Parathyroid adenoma (tissue), 2 donors: ENCODE results near the gene TMEM87A.
"Not testable (repeated sequence)": the region's sequence is repeated elsewhere in the genome, so short reads cannot be mapped to it uniquely, and the experiment has no call there.

Source experiments
- H2AFZ ChIP-seq: fragments of 300-600 bp; sonication (generic); one replicate; pipeline ENCODE4 v1.7.0; 2017; ENCODE audit warnings: antibody characterized with exemption, mild to moderate bottlenecking
- H3K27ac ChIP-seq: fragments of 300-600 bp; sonication (generic); one replicate; pipeline ENCODE4 v1.7.0; 2017
- H3K27me3 ChIP-seq: fragments of 300-600 bp; sonication (generic); one replicate; pipeline ENCODE4 v1.7.0; 2017; ENCODE audit warnings: low read length; ENCODE audit not compliant: control insufficient read depth, insufficient read depth
- H3K36me3 ChIP-seq: fragments of 300-600 bp; sonication (generic); one replicate; pipeline ENCODE4 v1.7.0; 2017; ENCODE audit warnings: low read length; ENCODE audit not compliant: control insufficient read depth, insufficient read depth
- H3K4me1 ChIP-seq: fragments of 300-600 bp; sonication (generic); one replicate; pipeline ENCODE4 v1.7.0; 2017; ENCODE audit warnings: control low read depth
- H3K4me2 ChIP-seq: fragments of 300-600 bp; sonication (generic); one replicate; pipeline ENCODE4 v1.7.0; 2017; ENCODE audit warnings: low read length
- H3K4me3 ChIP-seq: fragments of 300-600 bp; sonication (generic); one replicate; pipeline ENCODE4 v1.7.0; 2017; ENCODE audit warnings: low read depth, low read length
- H3K79me2 ChIP-seq: fragments of 300-600 bp; sonication (generic); one replicate; pipeline ENCODE4 v1.7.0; 2017; ENCODE audit warnings: control low read depth
- H3K9ac ChIP-seq: fragments of 300-600 bp; sonication (generic); one replicate; pipeline ENCODE4 v1.7.0; 2017; ENCODE audit warnings: mild to moderate bottlenecking
- H3K9me3 ChIP-seq: fragments of 300-600 bp; sonication (generic); one replicate; pipeline ENCODE4 v1.7.0; 2017; ENCODE audit warnings: low read length; ENCODE audit not compliant: control insufficient read depth
- TF ChIP-seq, protein P1 (sequence below): fragments of 300-600 bp; sonication (generic); IDR thresholded peaks from one replicate; pipeline ENCODE4 v1.7.0; 2017; ENCODE audit warnings: antibody characterized with exemption, mild to moderate bottlenecking
- donor health status: primary hyperparathyroidism.

TMEM87A gene

DNA sequence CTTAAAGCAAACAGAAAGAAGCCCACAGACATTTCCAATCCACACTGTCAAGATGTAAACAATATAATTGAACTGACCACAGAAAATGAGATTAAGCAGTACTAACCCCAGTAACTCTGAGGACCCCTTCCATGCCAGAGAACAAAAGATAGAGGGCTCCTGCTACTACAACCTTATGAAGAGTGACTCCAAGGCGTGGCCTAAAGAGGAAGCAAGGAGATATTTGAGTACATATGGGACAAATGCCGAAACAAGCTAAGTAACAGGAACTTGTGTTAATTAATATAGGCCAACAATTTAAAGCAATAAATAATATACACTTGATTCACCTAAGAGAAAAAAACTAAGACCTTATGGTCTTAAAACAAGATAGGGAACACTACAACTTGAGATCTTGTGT lies 40.1 kb downstream of the TMEM87A start:
- H3K27ac ChIP-seq, result no peak overlapping the region
- H3K36me3 ChIP-seq, result no peaks in the 10 kb centered on the region
- peaks cover 10% of the 10 kb centered on the region for H3K4me1 ChIP-seq
- no peak overlapping the region for H3K4me2 ChIP-seq
- H3K9ac ChIP-seq, result no peak overlapping the region
- TF ChIP-seq, protein P1, sequence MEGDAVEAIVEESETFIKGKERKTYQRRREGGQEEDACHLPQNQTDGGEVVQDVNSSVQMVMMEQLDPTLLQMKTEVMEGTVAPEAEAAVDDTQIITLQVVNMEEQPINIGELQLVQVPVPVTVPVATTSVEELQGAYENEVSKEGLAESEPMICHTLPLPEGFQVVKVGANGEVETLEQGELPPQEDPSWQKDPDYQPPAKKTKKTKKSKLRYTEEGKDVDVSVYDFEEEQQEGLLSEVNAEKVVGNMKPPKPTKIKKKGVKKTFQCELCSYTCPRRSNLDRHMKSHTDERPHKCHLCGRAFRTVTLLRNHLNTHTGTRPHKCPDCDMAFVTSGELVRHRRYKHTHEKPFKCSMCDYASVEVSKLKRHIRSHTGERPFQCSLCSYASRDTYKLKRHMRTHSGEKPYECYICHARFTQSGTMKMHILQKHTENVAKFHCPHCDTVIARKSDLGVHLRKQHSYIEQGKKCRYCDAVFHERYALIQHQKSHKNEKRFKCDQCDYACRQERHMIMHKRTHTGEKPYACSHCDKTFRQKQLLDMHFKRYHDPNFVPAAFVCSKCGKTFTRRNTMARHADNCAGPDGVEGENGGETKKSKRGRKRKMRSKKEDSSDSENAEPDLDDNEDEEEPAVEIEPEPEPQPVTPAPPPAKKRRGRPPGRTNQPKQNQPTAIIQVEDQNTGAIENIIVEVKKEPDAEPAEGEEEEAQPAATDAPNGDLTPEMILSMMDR, result no peak
- H3K79me2 ChIP-seq, result peaks cover 4% of the 10 kb centered on the region
- H3K4me3 ChIP-seq, result no peak overlapping the region
- H2AFZ ChIP-seq, result no peak overlapping the region
- H3K27me3 ChIP-seq, result no peaks in the 10 kb centered on the region
- H3K9me3 ChIP-seq, result no peaks in the 10 kb centered on the region

DNA sequence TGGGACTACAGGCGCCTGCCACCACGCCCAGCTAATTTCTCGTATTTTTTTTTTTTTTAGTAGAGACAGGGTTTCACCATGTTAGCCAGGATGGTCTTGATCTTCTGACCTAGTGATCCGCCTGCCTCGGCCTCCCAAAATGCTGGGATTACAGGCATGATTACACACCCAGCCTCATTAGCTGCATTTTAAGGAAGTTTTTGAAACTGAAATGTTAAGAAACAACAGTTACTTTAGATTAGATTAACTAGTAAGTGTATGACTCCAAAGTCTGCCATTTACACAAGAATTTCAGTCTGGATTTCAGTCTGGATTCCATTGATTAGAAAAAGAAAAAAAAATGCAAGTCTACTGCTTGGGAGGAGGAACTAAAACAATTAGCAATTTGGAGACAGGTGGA lies 40.6 kb downstream of the TMEM87A start:
- TF ChIP-seq, protein P1, result no peak
- Histone ChIP-seq H3K79me2 (peaks cover 4% of the 10 kb centered on the region), H2AFZ (no peak overlapping the region), H3K4me2 (no peak overlapping the region), H3K36me3 (no peaks in the 10 kb centered on the region), H3K27ac (no peak overlapping the region), H3K4me1 (peaks cover 10% of the 10 kb centered on the region), H3K27me3 (no peaks in the 10 kb centered on the region), H3K4me3 (no peak overlapping the region), H3K9ac (no peak overlapping the region), H3K9me3 (no peaks in the 10 kb centered on the region)

GRCh38 chr15:42231088-42231487 lies 42.1 kb downstream of the TMEM87A start:
- Histone ChIP-seq H3K9me3 (no peaks in the 10 kb centered on the region), H3K4me3 (no peak overlapping the region), H3K27ac (no peak overlapping the region), H3K4me2 (no peak overlapping the region), H3K4me1 (peaks cover 10% of the 10 kb centered on the region), H3K79me2 (peaks cover 4% of the 10 kb centered on the region), H3K27me3 (no peaks in the 10 kb centered on the region), H3K9ac (no peak overlapping the region), H3K36me3 (no peaks in the 10 kb centered on the region), H2AFZ (no peak overlapping the region)
- TF ChIP-seq, protein P1, result no peak

DNA sequence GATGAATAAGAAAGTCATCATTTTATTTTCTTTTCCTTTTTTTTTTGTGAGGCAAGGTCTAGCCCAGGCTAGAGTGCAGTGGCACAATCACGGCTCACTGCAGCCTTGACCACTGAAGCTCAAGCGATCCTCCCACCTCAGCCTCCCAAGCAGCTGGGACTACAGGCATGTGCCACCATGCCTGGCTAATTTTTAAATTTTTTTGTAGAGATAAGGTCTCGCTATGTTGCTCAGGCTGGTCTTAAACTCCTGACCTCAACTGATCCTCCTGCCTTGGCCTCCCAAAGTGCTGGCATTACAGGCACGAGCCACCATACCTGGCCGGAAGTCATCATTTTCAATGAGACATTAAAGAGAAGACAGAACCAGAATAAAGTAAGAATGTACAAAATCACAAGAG lies 44.3 kb downstream of the TMEM87A start:
- not testable (repeated sequence) for H3K4me3 ChIP-seq, H3K9ac ChIP-seq, H3K27ac ChIP-seq, H3K27me3 ChIP-seq, H3K79me2 ChIP-seq, H3K4me2 ChIP-seq, H2AFZ ChIP-seq, H3K36me3 ChIP-seq, H3K9me3 ChIP-seq, H3K4me1 ChIP-seq

- peaks cover 4% of the 10 kb centered on the region for H3K79me2 ChIP-seq
- no peak overlapping the region for H3K27ac ChIP-seq
- H3K9ac ChIP-seq, result no peak overlapping the region
- TF ChIP-seq, protein P1, result no peak
- H3K4me1 ChIP-seq, result peaks cover 10% of the 10 kb centered on the region
- H2AFZ ChIP-seq, result no peak overlapping the region
- no peaks in the 10 kb centered on the region for H3K27me3 ChIP-seq
- H3K4me3 ChIP-seq, result no peak overlapping the region
- H3K9me3 ChIP-seq, result no peaks in the 10 kb centered on the region
- H3K36me3 ChIP-seq, result no peaks in the 10 kb centered on the region
- no peak overlapping the region for H3K4me2 ChIP-seq
Measured at GRCh38 chr15:42228036-42228435, 45.2 kb downstream of the TMEM87A start.
